HFFc6 (cell line): ENCODE data around the gene SEBOX. TPM values are rescaled to one million over a fixed set of nuclear protein-coding genes. Genes with fewer than 3 reads are reported as not detected.

ENCODE experiments used
- DNase-seq: peaks from one replicate; pipeline ENCODE4 v3.0.0-alpha.2; 2018
- H3K27ac Mint-ChIP-seq: 2 replicates; pipeline ENCODE4 v1.8.0; 2020; ENCODE audit warnings: mild to moderate bottlenecking, mixed read lengths
- H3K27me3 Mint-ChIP-seq: 2 replicates; pipeline ENCODE4 v1.8.0; 2021; ENCODE audit warnings: mild to moderate bottlenecking, moderate library complexity, mixed read lengths; ENCODE audit not compliant: insufficient read depth
- H3K36me3 Mint-ChIP-seq: 2 replicates; pipeline ENCODE4 v1.8.0; 2021; ENCODE audit warnings: low read depth, mixed read lengths
- H3K4me1 Mint-ChIP-seq: 2 replicates; pipeline ENCODE4 v1.8.0; 2020; ENCODE audit warnings: low read depth, mixed read lengths
- H3K4me3 Mint-ChIP-seq: 2 replicates; pipeline ENCODE4 v1.8.0; 2020; ENCODE audit warnings: mild to moderate bottlenecking, moderate library complexity, mixed read lengths
- H3K9me3 Mint-ChIP-seq: 2 replicates; pipeline ENCODE4 v1.8.0; 2020; ENCODE audit warnings: mild to moderate bottlenecking, mixed read lengths
- CTCF ChIP-seq: fragments of 200-600 bp; sonication (generic); IDR thresholded peaks from 2 replicates; pipeline ENCODE4 v1.5.0; 2021; ENCODE audit warnings: antibody characterized with exemption, mild to moderate bottlenecking
- total RNA-seq, 6 experiments: library from RNA; stranded (reverse); fragmentation: NEBNext Ultra II Directional; extraction: Animal tissue kit (Norgen Biotek cat#: 25700); gene quantifications; 2 replicates in 1 of 6; 3 replicates in 5 of 6; pipeline ENCODE4 v1.2.3, GENCODE V29; 2021

The SEBOX gene
- total RNA-seq, 6 experiments from 2014 or later: not detected

GRCh38 chr17:28370744-28371103 is 5.7 kb upstream of the SEBOX start:
- H3K27ac Mint-ChIP-seq: peak overlapping the region; percentile 70
- H3K27me3 Mint-ChIP-seq: no peaks in the 10 kb centered on the region; the same call in 1 of the 2 replicates
- H3K4me3 Mint-ChIP-seq: peak overlapping the region; percentile 87
- no peak for DNase-seq
- peaks cover 8% of the 10 kb centered on the region; the same call in 1 of the 2 replicates for H3K36me3 Mint-ChIP-seq
- peaks cover 35% of the 10 kb centered on the region for H3K4me1 Mint-ChIP-seq
- H3K9me3 Mint-ChIP-seq: no peaks in the 10 kb centered on the region
- TF ChIP-seq CTCF: no peak

- Mint-ChIP-seq H3K9me3 (no peaks in the 10 kb centered on the region), H3K4me1 (peaks cover 35% of the 10 kb centered on the region), H3K27me3 (no peaks in the 10 kb centered on the region; the same call in 1 of the 2 replicates), H3K27ac (peak within 1 kb of the TSS; percentile 70), H3K4me3 (peak within 1 kb of the TSS; percentile 87), H3K36me3 (peaks cover 8% of the 10 kb centered on the region; the same call in 1 of the 2 replicates)
- no peak for DNase-seq
- TF ChIP-seq CTCF: no peak
Observed at GRCh38 chr17:28370035-28370743, 5.2 kb upstream of the SEBOX start, which contains the start of gene VTN. TSS of gene VTN (minus strand) at chr17:28370307. CDS start at chr17:28370203, 104 bp downstream.

GRCh38 chr17:28369684-28370034 is 4.7 kb upstream of the SEBOX start:
- Mint-ChIP-seq H3K9me3 (no peaks in the 10 kb centered on the region), H3K27me3 (no peaks in the 10 kb centered on the region; the same call in 1 of the 2 replicates), H3K4me1 (peaks cover 31% of the 10 kb centered on the region), H3K4me3 (no peak overlapping the region; the same call in 1 of the 2 replicates), H3K27ac (peak overlapping the region; percentile 70; the same call in 1 of the 2 replicates), H3K36me3 (peaks cover 4% of the 10 kb centered on the region; the same call in 1 of the 2 replicates)
- DNase-seq: no peak
- TF ChIP-seq CTCF: no peak

- Mint-ChIP-seq H3K9me3 (no peaks in the 10 kb centered on the region), H3K27me3 (no peaks in the 10 kb centered on the region; the same call in 1 of the 2 replicates), H3K4me3 (no peak overlapping the region), H3K27ac (no peak overlapping the region), H3K4me1 (peaks cover 31% of the 10 kb centered on the region), H3K36me3 (peaks cover 4% of the 10 kb centered on the region; the same call in 1 of the 2 replicates)
- TF ChIP-seq CTCF: no peak
- DNase-seq: no peak
Observed at GRCh38 chr17:28368915-28369683, 4.1 kb upstream of the SEBOX start.

- Mint-ChIP-seq H3K9me3 (no peaks in the 10 kb centered on the region), H3K27ac (no peak overlapping the region), H3K27me3 (no peaks in the 10 kb centered on the region; the same call in 1 of the 2 replicates), H3K36me3 (no peaks in the 10 kb centered on the region; the same call in 1 of the 2 replicates), H3K4me3 (no peak overlapping the region), H3K4me1 (peaks cover 26% of the 10 kb centered on the region)
- DNase-seq: no peak
- TF ChIP-seq CTCF: no peak
Observed at GRCh38 chr17:28368306-28368831, 3.4 kb upstream of the SEBOX start.
